Choroid plexus epithelial cell (primary cell): ENCODE data around the gene RNF208.

ENCODE experiments used
- DNase-seq: peaks from one replicate; pipeline ENCODE4 v3.0.0-alpha.2; 2010; ENCODE audit warnings: low read depth
- H3K4me3 ChIP-seq: 2 replicates; pipeline ENCODE4 v1.5.1; 2011; ENCODE audit warnings: low read depth, mild to moderate bottlenecking, control low read depth, low read length, moderate library complexity
- TF ChIP-seq, protein P1 (sequence below): conservative IDR thresholded peaks from 2 replicates; pipeline ENCODE4 v1.5.1; 2011; ENCODE audit warnings: low read depth, mild to moderate bottlenecking, control low read depth, inconsistent platforms, low read length, moderate library complexity

Gene RNF208

GRCh38 chr9:137252555-137253506, 30.8 kb upstream of the RNF208 start:
- TF ChIP-seq, protein P1, sequence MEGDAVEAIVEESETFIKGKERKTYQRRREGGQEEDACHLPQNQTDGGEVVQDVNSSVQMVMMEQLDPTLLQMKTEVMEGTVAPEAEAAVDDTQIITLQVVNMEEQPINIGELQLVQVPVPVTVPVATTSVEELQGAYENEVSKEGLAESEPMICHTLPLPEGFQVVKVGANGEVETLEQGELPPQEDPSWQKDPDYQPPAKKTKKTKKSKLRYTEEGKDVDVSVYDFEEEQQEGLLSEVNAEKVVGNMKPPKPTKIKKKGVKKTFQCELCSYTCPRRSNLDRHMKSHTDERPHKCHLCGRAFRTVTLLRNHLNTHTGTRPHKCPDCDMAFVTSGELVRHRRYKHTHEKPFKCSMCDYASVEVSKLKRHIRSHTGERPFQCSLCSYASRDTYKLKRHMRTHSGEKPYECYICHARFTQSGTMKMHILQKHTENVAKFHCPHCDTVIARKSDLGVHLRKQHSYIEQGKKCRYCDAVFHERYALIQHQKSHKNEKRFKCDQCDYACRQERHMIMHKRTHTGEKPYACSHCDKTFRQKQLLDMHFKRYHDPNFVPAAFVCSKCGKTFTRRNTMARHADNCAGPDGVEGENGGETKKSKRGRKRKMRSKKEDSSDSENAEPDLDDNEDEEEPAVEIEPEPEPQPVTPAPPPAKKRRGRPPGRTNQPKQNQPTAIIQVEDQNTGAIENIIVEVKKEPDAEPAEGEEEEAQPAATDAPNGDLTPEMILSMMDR, result no peak
- H3K4me3 ChIP-seq, result no peak overlapping the region
- DNase-seq, result no peak

- no peak overlapping the region for H3K4me3 ChIP-seq
- TF ChIP-seq, protein P1, result no peak
- no peak for DNase-seq
Measured at GRCh38 chr9:137251490-137252268, 29.6 kb upstream of the RNF208 start.

DNA sequence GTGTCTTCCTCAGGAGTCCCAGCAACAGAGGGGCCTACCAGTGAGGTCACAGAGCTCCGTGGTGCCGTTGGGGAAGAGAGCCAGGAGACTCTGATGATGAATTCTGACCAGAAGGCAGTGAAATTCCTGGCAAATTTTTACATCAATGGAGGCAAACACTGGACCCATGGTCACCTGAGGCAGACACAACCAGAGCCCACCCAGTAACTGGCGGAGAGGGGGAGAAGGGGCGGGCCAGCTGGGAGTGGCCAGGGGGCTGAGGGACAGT, 29.1 kb upstream of the RNF208 start, which contains the start of gene STPG3:
Gene STPG3 (plus strand): TSS at position 93 of the 268 bp plus-strand sequence. CDS start 1 bp downstream, at position 94.
- no peak for DNase-seq

DNA sequence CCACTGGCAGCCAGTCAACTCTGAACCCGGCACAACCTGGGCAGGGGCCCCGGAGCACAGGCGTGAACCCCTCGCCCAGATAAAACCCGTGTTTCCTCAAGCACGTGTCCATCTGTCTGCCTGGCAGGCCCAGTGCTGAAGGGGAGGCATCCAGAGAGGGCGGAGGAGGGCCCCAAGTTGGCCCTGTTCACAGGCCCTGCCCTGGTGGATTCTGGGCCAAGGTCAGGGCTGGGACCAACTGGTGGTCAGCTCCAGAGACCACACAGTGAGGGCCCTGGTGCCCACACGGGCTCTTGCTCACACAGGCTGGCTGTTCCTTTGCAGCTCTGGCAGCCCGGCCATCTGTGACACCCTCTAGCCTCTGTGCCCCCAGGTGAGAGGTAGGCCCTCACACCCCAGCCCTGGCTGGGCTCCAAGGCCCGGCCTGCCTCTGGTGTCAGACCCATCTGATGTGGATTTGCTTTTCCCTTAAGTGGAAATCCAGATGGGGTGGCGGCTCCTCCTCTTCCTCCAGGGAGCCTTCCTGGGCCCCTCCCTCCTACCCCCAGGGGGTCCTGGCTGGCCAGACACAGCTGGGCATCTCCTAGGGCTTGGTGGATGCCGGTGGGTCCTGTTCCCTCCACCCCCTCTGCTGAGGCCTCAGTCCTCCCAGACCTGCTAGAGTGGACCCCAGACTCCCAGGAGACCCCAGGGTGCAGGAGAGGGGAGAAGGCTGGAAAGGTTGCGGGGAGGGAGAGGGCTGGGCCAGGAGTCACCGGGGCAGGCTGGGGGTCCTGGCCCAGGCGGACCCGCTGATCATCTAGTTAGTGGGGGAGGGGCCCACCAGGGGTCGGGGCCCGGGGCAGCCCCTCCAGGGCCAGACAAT, 28.5 kb upstream of the RNF208 start:
- no peak overlapping the region for H3K4me3 ChIP-seq
- TF ChIP-seq, protein P1, result no peak
- no peak for DNase-seq

More for the DNA sequence above, 29.1 kb upstream of the RNF208 start, which contains the start of gene STPG3:
- no peak within 1 kb of the TSS for H3K4me3 ChIP-seq
- TF ChIP-seq, protein P1, result no peak

- TF ChIP-seq, protein P1, result no peak
- DNase-seq, result no peak
- no peak overlapping the region for H3K4me3 ChIP-seq
Measured at GRCh38 chr9:137247916-137248175, 25.8 kb upstream of the RNF208 start.

GRCh38 chr9:137247135-137247915, 25.3 kb upstream of the RNF208 start:
- H3K4me3 ChIP-seq, result no peak overlapping the region
- TF ChIP-seq, protein P1, result no peak
- DNase-seq, result peak; percentile 54
